ENCODE results near the gene RPS6KA2. TPM values are rescaled to one million over a fixed set of nuclear protein-coding genes. Genes with fewer than 3 reads are reported as not detected.

RPS6KA2 gene
- total and polyA plus RNA-seq, 2 experiments from 2014 or later: 12.5 to 25.3 TPM

DNA sequence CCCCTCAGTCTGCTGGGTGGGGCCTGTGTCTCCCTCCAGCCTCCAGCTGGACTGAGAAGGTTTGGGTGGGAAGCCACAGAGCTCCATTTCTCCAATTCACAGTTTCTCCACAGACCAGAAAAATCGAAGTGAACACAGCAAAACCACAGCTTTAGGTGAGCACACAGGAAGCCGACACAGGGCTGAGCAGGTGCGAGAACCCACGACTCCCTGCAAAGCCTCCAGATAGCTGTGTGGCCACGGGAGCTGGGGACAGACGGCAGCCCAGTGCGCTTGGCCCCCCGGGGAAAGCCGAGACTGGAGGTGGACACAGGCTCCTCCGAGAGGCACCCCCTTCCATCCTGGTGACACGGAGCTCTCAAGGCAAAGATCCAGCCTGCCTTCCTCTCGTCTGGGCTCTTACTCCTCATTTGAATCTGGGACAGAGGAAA is 215.3 kb downstream of the RPS6KA2 start (continued):
- TF ChIP-seq, protein P1, sequence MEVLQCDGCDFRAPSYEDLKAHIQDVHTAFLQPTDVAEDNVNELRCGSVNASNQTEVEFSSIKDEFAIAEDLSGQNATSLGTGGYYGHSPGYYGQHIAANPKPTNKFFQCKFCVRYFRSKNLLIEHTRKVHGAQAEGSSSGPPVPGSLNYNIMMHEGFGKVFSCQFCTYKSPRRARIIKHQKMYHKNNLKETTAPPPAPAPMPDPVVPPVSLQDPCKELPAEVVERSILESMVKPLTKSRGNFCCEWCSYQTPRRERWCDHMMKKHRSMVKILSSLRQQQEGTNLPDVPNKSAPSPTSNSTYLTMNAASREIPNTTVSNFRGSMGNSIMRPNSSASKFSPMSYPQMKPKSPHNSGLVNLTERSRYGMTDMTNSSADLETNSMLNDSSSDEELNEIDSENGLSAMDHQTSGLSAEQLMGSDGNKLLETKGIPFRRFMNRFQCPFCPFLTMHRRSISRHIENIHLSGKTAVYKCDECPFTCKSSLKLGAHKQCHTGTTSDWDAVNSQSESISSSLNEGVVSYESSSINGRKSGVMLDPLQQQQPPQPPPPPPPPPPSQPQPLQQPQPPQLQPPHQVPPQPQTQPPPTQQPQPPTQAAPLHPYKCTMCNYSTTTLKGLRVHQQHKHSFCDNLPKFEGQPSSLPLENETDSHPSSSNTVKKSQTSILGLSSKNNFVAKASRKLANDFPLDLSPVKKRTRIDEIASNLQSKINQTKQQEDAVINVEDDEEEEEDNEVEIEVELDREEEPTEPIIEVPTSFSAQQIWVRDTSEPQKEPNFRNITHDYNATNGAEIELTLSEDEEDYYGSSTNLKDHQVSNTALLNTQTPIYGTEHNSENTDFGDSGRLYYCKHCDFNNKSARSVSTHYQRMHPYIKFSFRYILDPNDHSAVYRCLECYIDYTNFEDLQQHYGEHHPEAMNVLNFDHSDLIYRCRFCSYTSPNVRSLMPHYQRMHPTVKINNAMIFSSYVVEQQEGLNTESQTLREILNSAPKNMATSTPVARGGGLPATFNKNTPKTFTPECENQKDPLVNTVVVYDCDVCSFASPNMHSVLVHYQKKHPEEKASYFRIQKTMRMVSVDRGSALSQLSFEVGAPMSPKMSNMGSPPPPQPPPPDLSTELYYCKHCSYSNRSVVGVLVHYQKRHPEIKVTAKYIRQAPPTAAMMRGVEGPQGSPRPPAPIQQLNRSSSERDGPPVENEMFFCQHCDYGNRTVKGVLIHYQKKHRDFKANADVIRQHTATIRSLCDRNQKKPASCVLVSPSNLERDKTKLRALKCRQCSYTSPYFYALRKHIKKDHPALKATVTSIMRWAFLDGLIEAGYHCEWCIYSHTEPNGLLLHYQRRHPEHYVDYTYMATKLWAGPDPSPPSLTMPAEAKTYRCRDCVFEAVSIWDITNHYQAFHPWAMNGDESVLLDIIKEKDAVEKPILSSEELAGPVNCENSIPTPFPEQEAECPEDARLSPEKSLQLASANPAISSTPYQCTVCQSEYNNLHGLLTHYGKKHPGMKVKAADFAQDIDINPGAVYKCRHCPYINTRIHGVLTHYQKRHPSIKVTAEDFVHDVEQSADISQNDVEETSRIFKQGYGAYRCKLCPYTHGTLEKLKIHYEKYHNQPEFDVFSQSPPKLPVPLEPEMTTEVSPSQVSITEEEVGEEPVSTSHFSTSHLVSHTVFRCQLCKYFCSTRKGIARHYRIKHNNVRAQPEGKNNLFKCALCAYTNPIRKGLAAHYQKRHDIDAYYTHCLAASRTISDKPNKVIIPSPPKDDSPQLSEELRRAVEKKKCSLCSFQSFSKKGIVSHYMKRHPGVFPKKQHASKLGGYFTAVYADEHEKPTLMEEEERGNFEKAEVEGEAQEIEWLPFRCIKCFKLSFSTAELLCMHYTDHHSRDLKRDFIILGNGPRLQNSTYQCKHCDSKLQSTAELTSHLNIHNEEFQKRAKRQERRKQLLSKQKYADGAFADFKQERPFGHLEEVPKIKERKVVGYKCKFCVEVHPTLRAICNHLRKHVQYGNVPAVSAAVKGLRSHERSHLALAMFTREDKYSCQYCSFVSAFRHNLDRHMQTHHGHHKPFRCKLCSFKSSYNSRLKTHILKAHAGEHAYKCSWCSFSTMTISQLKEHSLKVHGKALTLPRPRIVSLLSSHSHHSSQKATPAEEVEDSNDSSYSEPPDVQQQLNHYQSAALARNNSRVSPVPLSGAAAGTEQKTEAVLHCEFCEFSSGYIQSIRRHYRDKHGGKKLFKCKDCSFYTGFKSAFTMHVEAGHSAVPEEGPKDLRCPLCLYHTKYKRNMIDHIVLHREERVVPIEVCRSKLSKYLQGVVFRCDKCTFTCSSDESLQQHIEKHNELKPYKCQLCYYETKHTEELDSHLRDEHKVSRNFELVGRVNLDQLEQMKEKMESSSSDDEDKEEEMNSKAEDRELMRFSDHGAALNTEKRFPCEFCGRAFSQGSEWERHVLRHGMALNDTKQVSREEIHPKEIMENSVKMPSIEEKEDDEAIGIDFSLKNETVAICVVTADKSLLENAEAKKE (CRISPR knock-in tag; IDR thresholded peaks at IDR 0.05): no peak
- no peak for TF ChIP-seq ZNF331 (CRISPR knock-in tag; IDR thresholded peaks at IDR 0.05; ENCODE audit: low read depth)

DNA sequence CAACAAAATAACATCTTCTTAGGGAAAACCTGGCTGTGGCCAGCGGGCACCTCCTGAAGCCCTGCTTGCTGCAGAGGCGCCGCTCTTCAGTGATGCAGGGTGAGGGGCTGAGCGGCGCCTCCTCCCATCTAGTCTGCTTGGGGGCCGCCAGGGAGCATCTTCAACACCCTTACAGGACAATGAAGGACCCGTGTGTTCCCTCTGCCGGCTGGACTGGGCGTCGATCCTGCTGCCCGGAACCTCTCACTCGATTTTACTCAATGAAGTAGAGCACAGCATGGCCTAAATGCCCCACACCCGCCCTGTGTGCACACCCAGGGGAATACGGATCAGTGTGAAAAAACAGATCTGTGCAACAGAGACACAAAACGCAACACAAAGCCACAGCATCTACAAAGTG is 215.8 kb downstream of the RPS6KA2 start:
- no peaks in the 10 kb centered on the region; the same call in 1 of the 2 replicates for H4K20me1 ChIP-seq (replicated peaks; ENCODE audit: insufficient read depth)
- peaks cover 10% of the 10 kb centered on the region for H3K4me1 ChIP-seq (ENCODE audit: insufficient read depth)
- Mint-ChIP-seq H3K4me3 (no peak overlapping the region), H3K9me3 (peaks cover 3% of the 10 kb centered on the region; the same call in 1 of the 3 replicates), H3K27me3 (ENCODE audit: insufficient read depth, low read depth, poor library complexity) (peaks cover 13% of the 10 kb centered on the region), H3K36me3 (ENCODE audit: low read depth) (peaks cover 26% of the 10 kb centered on the region), H3K4me1 (peaks cover 23% of the 10 kb centered on the region), H3K27ac (no peak overlapping the region)
- H3K4me3 ChIP-seq: no peak overlapping the region
- ATAC-seq (peak; percentile 18; the same call in 2 of the 3 replicates), DNase-seq (ENCODE audit: low spot score) (no peak)
- H3K27ac ChIP-seq (ENCODE audit: low read depth): no peak overlapping the region
- no peaks in the 10 kb centered on the region for H3K27me3 ChIP-seq (ENCODE audit: insufficient read depth)
- H3F3A ChIP-seq (replicated peaks; ENCODE audit: low read depth): peaks cover 7% of the 10 kb centered on the region; the same call in 1 of the 2 replicates
- H3K4me2 ChIP-seq: no peak overlapping the region
- no peaks in the 10 kb centered on the region for H3K36me3 ChIP-seq (ENCODE audit: insufficient read depth)
- no peak overlapping the region for H2AFZ ChIP-seq
- no peaks in the 10 kb centered on the region for H3K79me2 ChIP-seq (replicated peaks; ENCODE audit: insufficient read depth)
- H3K9me2 ChIP-seq (ENCODE audit: insufficient read depth): 0 out of 2 replicates have a peak, but pooled peaks cover 8% of the 10 kb centered on the region
- no peak for TF ChIP-seq POLR2AphosphoS5 (IDR thresholded peaks at IDR 0.05; ENCODE audit: low read depth)
- no peak for TF ChIP-seq STAT1 (IDR thresholded peaks at IDR 0.05; ENCODE audit: unreplicated experiment)
- TF ChIP-seq, protein P2, sequence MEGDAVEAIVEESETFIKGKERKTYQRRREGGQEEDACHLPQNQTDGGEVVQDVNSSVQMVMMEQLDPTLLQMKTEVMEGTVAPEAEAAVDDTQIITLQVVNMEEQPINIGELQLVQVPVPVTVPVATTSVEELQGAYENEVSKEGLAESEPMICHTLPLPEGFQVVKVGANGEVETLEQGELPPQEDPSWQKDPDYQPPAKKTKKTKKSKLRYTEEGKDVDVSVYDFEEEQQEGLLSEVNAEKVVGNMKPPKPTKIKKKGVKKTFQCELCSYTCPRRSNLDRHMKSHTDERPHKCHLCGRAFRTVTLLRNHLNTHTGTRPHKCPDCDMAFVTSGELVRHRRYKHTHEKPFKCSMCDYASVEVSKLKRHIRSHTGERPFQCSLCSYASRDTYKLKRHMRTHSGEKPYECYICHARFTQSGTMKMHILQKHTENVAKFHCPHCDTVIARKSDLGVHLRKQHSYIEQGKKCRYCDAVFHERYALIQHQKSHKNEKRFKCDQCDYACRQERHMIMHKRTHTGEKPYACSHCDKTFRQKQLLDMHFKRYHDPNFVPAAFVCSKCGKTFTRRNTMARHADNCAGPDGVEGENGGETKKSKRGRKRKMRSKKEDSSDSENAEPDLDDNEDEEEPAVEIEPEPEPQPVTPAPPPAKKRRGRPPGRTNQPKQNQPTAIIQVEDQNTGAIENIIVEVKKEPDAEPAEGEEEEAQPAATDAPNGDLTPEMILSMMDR (conservative IDR thresholded peaks at IDR 0.05; ENCODE audit: low read depth in 2 of 2): no peak
- TF ChIP-seq, protein P1 (CRISPR knock-in tag; IDR thresholded peaks at IDR 0.05): no peak
- TF ChIP-seq, protein P3, sequence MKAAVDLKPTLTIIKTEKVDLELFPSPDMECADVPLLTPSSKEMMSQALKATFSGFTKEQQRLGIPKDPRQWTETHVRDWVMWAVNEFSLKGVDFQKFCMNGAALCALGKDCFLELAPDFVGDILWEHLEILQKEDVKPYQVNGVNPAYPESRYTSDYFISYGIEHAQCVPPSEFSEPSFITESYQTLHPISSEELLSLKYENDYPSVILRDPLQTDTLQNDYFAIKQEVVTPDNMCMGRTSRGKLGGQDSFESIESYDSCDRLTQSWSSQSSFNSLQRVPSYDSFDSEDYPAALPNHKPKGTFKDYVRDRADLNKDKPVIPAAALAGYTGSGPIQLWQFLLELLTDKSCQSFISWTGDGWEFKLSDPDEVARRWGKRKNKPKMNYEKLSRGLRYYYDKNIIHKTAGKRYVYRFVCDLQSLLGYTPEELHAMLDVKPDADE (IDR thresholded peaks at IDR 0.05): no peak
- TF ChIP-seq ZNF331 (CRISPR knock-in tag; IDR thresholded peaks at IDR 0.05; ENCODE audit: low read depth): no peak
